WTC11 (cell line): Measurements from ENCODE around the gene PKD2L2. TPM values are rescaled to one million over a fixed set of nuclear protein-coding genes. Genes with fewer than 3 reads are reported as not detected.

ENCODE experiments used
- ATAC-seq: fragments of 200-7000 bp; cut with Tn5 transposase; 2 replicates; pipeline ENCODE4 v1.10.0; 2021; ENCODE audit warnings: mild to moderate bottlenecking, moderate library complexity
- CTCF ChIA-PET: fragments of 300-600 bp; sonication (Branson Sonifier 250); formaldehyde crosslinking; loops from one replicate; lab custom pipeline; 2021; ENCODE audit warnings: antibody characterized with exemption; lab: Charles Lee
- POLR2A ChIA-PET: fragments of 350-600 bp; sonication (Branson Sonifier 250); formaldehyde crosslinking; loops from one replicate; lab custom pipeline; 2021; ENCODE audit warnings: antibody characterized with exemption; lab: Charles Lee
- DNase-seq: peaks from one replicate; pipeline ENCODE4 v3.0.0; 2021; ENCODE audit warnings: low spot score
- H3K27ac Mint-ChIP-seq: 2 replicates; pipeline ENCODE4 v1.8.0; 2021; ENCODE audit warnings: mixed read lengths
- H3K27me3 Mint-ChIP-seq: 2 replicates; pipeline ENCODE4 v1.8.0; 2021; ENCODE audit warnings: low read depth, mild to moderate bottlenecking, moderate library complexity, mixed read lengths
- H3K36me3 Mint-ChIP-seq: 2 replicates; pipeline ENCODE4 v1.8.0; 2021; ENCODE audit warnings: mixed read lengths
- H3K4me1 Mint-ChIP-seq: 2 replicates; pipeline ENCODE4 v1.8.0; 2022; ENCODE audit warnings: mixed read lengths
- H3K4me3 Mint-ChIP-seq: 2 replicates; pipeline ENCODE4 v1.8.0; 2021; ENCODE audit warnings: mild to moderate bottlenecking, moderate library complexity, mixed read lengths
- H3K9me3 Mint-ChIP-seq: 2 replicates; pipeline ENCODE4 v1.8.0; 2021; ENCODE audit warnings: mixed read lengths
- ARID4B ChIP-seq: sonication (generic); formaldehyde crosslinking; IDR thresholded peaks from 2 replicates; pipeline ENCODE4 v1.8.0; 2023; ENCODE audit warnings: missing genetic modification reagents, mild to moderate bottlenecking, borderline replicate concordance
- ATF6 ChIP-seq: sonication (generic); formaldehyde crosslinking; IDR thresholded peaks from 2 replicates; pipeline ENCODE4 v1.8.1; 2023; ENCODE audit warnings: mild to moderate bottlenecking, missing genetic modification reagents
- E2F4 ChIP-seq: sonication (generic); formaldehyde crosslinking; IDR thresholded peaks from 2 replicates; pipeline ENCODE4 v1.8.1; 2022; ENCODE audit warnings: low read depth, mild to moderate bottlenecking, moderate library complexity, missing genetic modification reagents, borderline replicate concordance
- ETV6 ChIP-seq: sonication (generic); formaldehyde crosslinking; IDR thresholded peaks from 2 replicates; pipeline ENCODE4 v1.8.1; 2022; ENCODE audit warnings: mild to moderate bottlenecking, missing genetic modification reagents
- IRF2 ChIP-seq: sonication (generic); formaldehyde crosslinking; IDR thresholded peaks from 2 replicates; pipeline ENCODE4 v1.8.0; 2022; ENCODE audit warnings: low read depth, missing genetic modification reagents, borderline replicate concordance
- JAZF1 ChIP-seq: fragments of 250-450 bp; sonication (Bioruptor Pico); IDR thresholded peaks from 2 replicates; pipeline ENCODE4 v1.9.0; 2021; ENCODE audit warnings: moderate library complexity, mild to moderate bottlenecking, inconsistent platforms
- MAX ChIP-seq: sonication (generic); formaldehyde crosslinking; IDR thresholded peaks from 2 replicates; pipeline ENCODE4 v1.8.0; 2022; ENCODE audit warnings: mild to moderate bottlenecking, missing genetic modification reagents
- ZNF219 ChIP-seq: sonication (generic); formaldehyde crosslinking; IDR thresholded peaks from 2 replicates; pipeline ENCODE4 v1.8.0; 2023; ENCODE audit warnings: missing genetic modification reagents, mild to moderate bottlenecking, borderline replicate concordance
- ZNF263 ChIP-seq: sonication (generic); formaldehyde crosslinking; IDR thresholded peaks from 2 replicates; pipeline ENCODE4 v1.8.1; 2022; ENCODE audit warnings: low read depth, mild to moderate bottlenecking, moderate library complexity, missing genetic modification reagents
- total RNA-seq: library from RNA; stranded (reverse); gene quantifications from 3 replicates; pipeline ENCODE4 v1.2.3, GENCODE V29; 2021
- TF ChIP-seq, protein P1 (sequence below): sonication (generic); formaldehyde crosslinking; IDR thresholded peaks from 2 replicates; pipeline ENCODE4 v1.8.0; 2022; ENCODE audit warnings: missing genetic modification reagents
- TF ChIP-seq, protein P2 (sequence below): sonication (generic); formaldehyde crosslinking; IDR thresholded peaks from 2 replicates; pipeline ENCODE4 v1.8.1; 2023; ENCODE audit warnings: mild to moderate bottlenecking, missing genetic modification reagents, moderate library complexity
- TF ChIP-seq, protein P3 (sequence below): fragments of 200-600 bp; IDR thresholded peaks from 2 replicates; pipeline ENCODE4 v1.8.0; 2022; ENCODE audit warnings: antibody characterized with exemption
- TF ChIP-seq, protein P4 (sequence below): fragments of 250-450 bp; sonication (Bioruptor Pico); IDR thresholded peaks from 2 replicates; pipeline ENCODE4 v1.9.0; 2021; ENCODE audit warnings: mild to moderate bottlenecking, borderline replicate concordance

Gene PKD2L2
- total RNA-seq, 1 experiment from 2014 or later = not detected

DNA sequence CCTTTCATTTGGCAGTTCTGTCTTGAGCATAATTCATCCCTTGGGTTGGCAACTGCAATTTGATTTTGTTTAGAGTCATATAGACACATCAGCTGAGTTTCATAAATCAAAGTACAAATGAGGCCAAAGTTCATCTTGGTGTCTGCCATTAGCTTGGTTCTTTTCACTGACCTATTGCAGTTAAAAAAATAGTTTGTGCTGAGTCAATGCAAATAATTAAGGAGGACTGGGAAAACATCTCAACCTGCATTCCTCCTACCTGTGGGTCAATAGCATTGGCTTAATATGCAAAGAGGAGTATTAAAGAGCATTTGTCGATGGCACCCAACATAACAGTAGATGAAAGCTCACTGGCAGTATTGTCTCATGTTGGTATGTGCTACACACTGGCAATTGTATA is 1.6 kb downstream of the PKD2L2 start (continued):
- TF ChIP-seq E2F4 (CRISPR knock-in tag) = no peak
- TF ChIP-seq JAZF1 (CRISPR knock-in tag) = no peak
- TF ChIP-seq MAX (CRISPR knock-in tag) = no peak
- TF ChIP-seq, protein P1, sequence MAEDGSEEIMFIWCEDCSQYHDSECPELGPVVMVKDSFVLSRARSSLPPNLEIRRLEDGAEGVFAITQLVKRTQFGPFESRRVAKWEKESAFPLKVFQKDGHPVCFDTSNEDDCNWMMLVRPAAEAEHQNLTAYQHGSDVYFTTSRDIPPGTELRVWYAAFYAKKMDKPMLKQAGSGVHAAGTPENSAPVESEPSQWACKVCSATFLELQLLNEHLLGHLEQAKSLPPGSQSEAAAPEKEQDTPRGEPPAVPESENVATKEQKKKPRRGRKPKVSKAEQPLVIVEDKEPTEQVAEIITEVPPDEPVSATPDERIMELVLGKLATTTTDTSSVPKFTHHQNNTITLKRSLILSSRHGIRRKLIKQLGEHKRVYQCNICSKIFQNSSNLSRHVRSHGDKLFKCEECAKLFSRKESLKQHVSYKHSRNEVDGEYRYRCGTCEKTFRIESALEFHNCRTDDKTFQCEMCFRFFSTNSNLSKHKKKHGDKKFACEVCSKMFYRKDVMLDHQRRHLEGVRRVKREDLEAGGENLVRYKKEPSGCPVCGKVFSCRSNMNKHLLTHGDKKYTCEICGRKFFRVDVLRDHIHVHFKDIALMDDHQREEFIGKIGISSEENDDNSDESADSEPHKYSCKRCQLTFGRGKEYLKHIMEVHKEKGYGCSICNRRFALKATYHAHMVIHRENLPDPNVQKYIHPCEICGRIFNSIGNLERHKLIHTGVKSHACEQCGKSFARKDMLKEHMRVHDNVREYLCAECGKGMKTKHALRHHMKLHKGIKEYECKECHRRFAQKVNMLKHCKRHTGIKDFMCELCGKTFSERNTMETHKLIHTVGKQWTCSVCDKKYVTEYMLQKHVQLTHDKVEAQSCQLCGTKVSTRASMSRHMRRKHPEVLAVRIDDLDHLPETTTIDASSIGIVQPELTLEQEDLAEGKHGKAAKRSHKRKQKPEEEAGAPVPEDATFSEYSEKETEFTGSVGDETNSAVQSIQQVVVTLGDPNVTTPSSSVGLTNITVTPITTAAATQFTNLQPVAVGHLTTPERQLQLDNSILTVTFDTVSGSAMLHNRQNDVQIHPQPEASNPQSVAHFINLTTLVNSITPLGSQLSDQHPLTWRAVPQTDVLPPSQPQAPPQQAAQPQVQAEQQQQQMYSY (CRISPR knock-in tag) = no peak
- TF ChIP-seq ARID4B (CRISPR knock-in tag) = no peak
- TF ChIP-seq, protein P2, sequence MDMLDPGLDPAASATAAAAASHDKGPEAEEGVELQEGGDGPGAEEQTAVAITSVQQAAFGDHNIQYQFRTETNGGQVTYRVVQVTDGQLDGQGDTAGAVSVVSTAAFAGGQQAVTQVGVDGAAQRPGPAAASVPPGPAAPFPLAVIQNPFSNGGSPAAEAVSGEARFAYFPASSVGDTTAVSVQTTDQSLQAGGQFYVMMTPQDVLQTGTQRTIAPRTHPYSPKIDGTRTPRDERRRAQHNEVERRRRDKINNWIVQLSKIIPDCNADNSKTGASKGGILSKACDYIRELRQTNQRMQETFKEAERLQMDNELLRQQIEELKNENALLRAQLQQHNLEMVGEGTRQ (CRISPR knock-in tag) = no peak
- no peak for TF ChIP-seq ATF6 (CRISPR knock-in tag)
- no peak for TF ChIP-seq IRF2 (CRISPR knock-in tag)
- no peak for TF ChIP-seq ZNF219 (CRISPR knock-in tag)
- TF ChIP-seq ZNF263 (CRISPR knock-in tag) = no peak
- no peak for TF ChIP-seq ETV6 (CRISPR knock-in tag)

DNA sequence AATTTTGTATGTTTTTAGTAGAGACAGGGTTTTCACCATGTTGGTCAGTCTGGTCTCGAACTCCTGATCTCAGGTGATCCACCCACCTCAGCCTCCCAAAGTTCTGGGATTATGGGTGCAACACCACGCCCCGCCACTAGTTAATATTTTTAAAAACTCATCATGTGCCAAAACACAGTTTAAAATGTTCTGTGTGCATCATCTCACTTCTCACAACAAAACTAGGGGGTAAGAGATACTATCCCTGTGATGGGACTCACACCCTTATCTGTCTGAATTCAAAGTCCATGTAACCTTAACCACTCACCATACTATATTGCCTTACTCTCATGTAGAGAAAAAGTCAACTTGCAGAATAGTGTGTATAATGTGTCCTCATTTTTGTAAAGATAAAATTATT is 2.6 kb downstream of the PKD2L2 start:
- ATAC-seq (no peak), DNase-seq (no peak)
- CTCF ChIA-PET = no interaction called here
- peaks cover 13% of the 10 kb centered on the region for H3K4me1 Mint-ChIP-seq
- POLR2A ChIA-PET = no interaction called here
- TF ChIP-seq, protein P3, sequence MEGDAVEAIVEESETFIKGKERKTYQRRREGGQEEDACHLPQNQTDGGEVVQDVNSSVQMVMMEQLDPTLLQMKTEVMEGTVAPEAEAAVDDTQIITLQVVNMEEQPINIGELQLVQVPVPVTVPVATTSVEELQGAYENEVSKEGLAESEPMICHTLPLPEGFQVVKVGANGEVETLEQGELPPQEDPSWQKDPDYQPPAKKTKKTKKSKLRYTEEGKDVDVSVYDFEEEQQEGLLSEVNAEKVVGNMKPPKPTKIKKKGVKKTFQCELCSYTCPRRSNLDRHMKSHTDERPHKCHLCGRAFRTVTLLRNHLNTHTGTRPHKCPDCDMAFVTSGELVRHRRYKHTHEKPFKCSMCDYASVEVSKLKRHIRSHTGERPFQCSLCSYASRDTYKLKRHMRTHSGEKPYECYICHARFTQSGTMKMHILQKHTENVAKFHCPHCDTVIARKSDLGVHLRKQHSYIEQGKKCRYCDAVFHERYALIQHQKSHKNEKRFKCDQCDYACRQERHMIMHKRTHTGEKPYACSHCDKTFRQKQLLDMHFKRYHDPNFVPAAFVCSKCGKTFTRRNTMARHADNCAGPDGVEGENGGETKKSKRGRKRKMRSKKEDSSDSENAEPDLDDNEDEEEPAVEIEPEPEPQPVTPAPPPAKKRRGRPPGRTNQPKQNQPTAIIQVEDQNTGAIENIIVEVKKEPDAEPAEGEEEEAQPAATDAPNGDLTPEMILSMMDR = peak; percentile 21; the same call in 1 of the 2 replicates
- TF ChIP-seq, protein P4, sequence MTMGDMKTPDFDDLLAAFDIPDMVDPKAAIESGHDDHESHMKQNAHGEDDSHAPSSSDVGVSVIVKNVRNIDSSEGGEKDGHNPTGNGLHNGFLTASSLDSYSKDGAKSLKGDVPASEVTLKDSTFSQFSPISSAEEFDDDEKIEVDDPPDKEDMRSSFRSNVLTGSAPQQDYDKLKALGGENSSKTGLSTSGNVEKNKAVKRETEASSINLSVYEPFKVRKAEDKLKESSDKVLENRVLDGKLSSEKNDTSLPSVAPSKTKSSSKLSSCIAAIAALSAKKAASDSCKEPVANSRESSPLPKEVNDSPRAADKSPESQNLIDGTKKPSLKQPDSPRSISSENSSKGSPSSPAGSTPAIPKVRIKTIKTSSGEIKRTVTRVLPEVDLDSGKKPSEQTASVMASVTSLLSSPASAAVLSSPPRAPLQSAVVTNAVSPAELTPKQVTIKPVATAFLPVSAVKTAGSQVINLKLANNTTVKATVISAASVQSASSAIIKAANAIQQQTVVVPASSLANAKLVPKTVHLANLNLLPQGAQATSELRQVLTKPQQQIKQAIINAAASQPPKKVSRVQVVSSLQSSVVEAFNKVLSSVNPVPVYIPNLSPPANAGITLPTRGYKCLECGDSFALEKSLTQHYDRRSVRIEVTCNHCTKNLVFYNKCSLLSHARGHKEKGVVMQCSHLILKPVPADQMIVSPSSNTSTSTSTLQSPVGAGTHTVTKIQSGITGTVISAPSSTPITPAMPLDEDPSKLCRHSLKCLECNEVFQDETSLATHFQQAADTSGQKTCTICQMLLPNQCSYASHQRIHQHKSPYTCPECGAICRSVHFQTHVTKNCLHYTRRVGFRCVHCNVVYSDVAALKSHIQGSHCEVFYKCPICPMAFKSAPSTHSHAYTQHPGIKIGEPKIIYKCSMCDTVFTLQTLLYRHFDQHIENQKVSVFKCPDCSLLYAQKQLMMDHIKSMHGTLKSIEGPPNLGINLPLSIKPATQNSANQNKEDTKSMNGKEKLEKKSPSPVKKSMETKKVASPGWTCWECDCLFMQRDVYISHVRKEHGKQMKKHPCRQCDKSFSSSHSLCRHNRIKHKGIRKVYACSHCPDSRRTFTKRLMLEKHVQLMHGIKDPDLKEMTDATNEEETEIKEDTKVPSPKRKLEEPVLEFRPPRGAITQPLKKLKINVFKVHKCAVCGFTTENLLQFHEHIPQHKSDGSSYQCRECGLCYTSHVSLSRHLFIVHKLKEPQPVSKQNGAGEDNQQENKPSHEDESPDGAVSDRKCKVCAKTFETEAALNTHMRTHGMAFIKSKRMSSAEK (CRISPR knock-in tag) = no peak
- no peaks in the 10 kb centered on the region for H3K36me3 Mint-ChIP-seq
- H3K27ac Mint-ChIP-seq = no peak overlapping the region
- no peak overlapping the region for H3K4me3 Mint-ChIP-seq
- no peaks in the 10 kb centered on the region for H3K27me3 Mint-ChIP-seq
- 0 out of 2 replicates have a peak, but pooled peaks cover 3% of the 10 kb centered on the region for H3K9me3 Mint-ChIP-seq
